H9 (cell line): ENCODE data around the gene HEATR1. TPM values are rescaled to one million over a fixed set of nuclear protein-coding genes. Genes with fewer than 3 reads are reported as not detected.

Experiments
- DNase-seq: peaks from one replicate; pipeline ENCODE4 v3.0.0-alpha.2; 2017
- H2AFZ ChIP-seq: one replicate; pipeline ENCODE4 v1.6.1; 2013; ENCODE audit warnings: mild to moderate bottlenecking, low read length, control low read depth, moderate library complexity
- H2AK5ac ChIP-seq: 2 replicates; pipeline ENCODE4 v1.6.1; 2013; ENCODE audit warnings: low read length, control low read depth, mixed read lengths; ENCODE audit not compliant: insufficient read length
- H2BK120ac ChIP-seq: one replicate; pipeline ENCODE4 v1.6.1; 2013; ENCODE audit warnings: low read depth, mild to moderate bottlenecking, low read length, control low read depth, inconsistent platforms; ENCODE audit not compliant: poor library complexity, severe bottlenecking
- H2BK12ac ChIP-seq: 2 replicates; pipeline ENCODE4 v1.6.1; 2013; ENCODE audit warnings: low read length, control low read depth, mixed read lengths, low read depth; ENCODE audit not compliant: insufficient read length
- H2BK15ac ChIP-seq: 2 replicates; pipeline ENCODE4 v1.6.1; 2013; ENCODE audit warnings: low read depth, low read length, control low read depth
- H2BK20ac ChIP-seq: one replicate; pipeline ENCODE4 v1.6.1; 2013; ENCODE audit warnings: low read depth, mild to moderate bottlenecking, low read length, control low read depth, inconsistent platforms; ENCODE audit not compliant: poor library complexity, severe bottlenecking
- H2BK5ac ChIP-seq: 2 replicates; pipeline ENCODE4 v1.6.1; 2013; ENCODE audit warnings: low read length, control low read depth, mixed read lengths; ENCODE audit not compliant: insufficient read length
- H3K14ac ChIP-seq: 2 replicates; pipeline ENCODE4 v1.6.1; 2013; ENCODE audit warnings: low read length, control low read depth; ENCODE audit not compliant: insufficient read depth
- H3K18ac ChIP-seq: 2 replicates; pipeline ENCODE4 v1.6.1; 2013; ENCODE audit warnings: low read depth, mild to moderate bottlenecking, mixed read lengths, low read length, control low read depth; ENCODE audit not compliant: insufficient read length
- H3K23ac ChIP-seq: 2 replicates; pipeline ENCODE4 v1.6.1; 2013; ENCODE audit warnings: low read length, control low read depth, mixed read lengths, low read depth; ENCODE audit not compliant: insufficient read length
- H3K23me2 ChIP-seq: 2 replicates; pipeline ENCODE4 v1.6.1; 2013; ENCODE audit warnings: low read depth, mild to moderate bottlenecking, mixed read lengths, low read length, control low read depth; ENCODE audit not compliant: insufficient read length, poor library complexity, severe bottlenecking
- H3K27ac ChIP-seq: 2 replicates; pipeline ENCODE4 v1.5.1; 2013; ENCODE audit warnings: low read length, control low read depth, mixed read lengths, low read depth; ENCODE audit not compliant: insufficient read length
- H3K27me3 ChIP-seq: 2 replicates; pipeline ENCODE4 v1.6.1; 2013; ENCODE audit warnings: low read length, control low read depth, inconsistent platforms; ENCODE audit not compliant: insufficient read depth
- H3K4ac ChIP-seq: 2 replicates; pipeline ENCODE4 v1.6.1; 2013; ENCODE audit warnings: low read depth, mild to moderate bottlenecking, control low read depth, inconsistent platforms, low read length, moderate library complexity
- H3K4me1 ChIP-seq: 2 replicates; pipeline ENCODE4 v1.6.1; 2013; ENCODE audit warnings: low read length, control low read depth, inconsistent platforms; ENCODE audit not compliant: insufficient read depth
- H3K4me2 ChIP-seq: 2 replicates; pipeline ENCODE4 v1.6.1; 2013; ENCODE audit warnings: low read length, control low read depth, mixed read lengths; ENCODE audit not compliant: insufficient read length, insufficient read depth
- H3K56ac ChIP-seq: 2 replicates; pipeline ENCODE4 v1.6.1; 2013; ENCODE audit warnings: low read depth, mild to moderate bottlenecking, mixed read lengths, low read length, control low read depth; ENCODE audit not compliant: insufficient read length
- H3K79me1 ChIP-seq: 2 replicates; pipeline ENCODE4 v1.6.1; 2013; ENCODE audit warnings: low read depth, mild to moderate bottlenecking, moderate library complexity, low read length, control low read depth, inconsistent platforms; ENCODE audit not compliant: insufficient read depth, poor library complexity, severe bottlenecking
- H3K79me2 ChIP-seq: 2 replicates; pipeline ENCODE4 v1.6.1; 2013; ENCODE audit warnings: low read length, control low read depth, inconsistent platforms; ENCODE audit not compliant: insufficient read depth
- H3K9ac ChIP-seq: 2 replicates; pipeline ENCODE4 v1.6.1; 2013; ENCODE audit warnings: low read length, control low read depth, mixed read lengths; ENCODE audit not compliant: insufficient read length; ENCODE audit errors: extremely low read depth
- H3K9me3 ChIP-seq: one replicate; pipeline ENCODE4 v1.6.1; 2013; ENCODE audit warnings: low read depth, low read length, inconsistent platforms; ENCODE audit not compliant: control insufficient read depth
- H3T11ph ChIP-seq: one replicate; pipeline ENCODE4 v1.6.1; 2013; ENCODE audit warnings: mild to moderate bottlenecking, low read length, control low read depth, inconsistent platforms
- H4K20me1 ChIP-seq: one replicate; pipeline ENCODE4 v1.6.1; 2013; ENCODE audit not compliant: control insufficient read depth, insufficient read length, insufficient read depth
- H4K5ac ChIP-seq: 2 replicates; pipeline ENCODE4 v1.6.1; 2013; ENCODE audit warnings: low read depth, mild to moderate bottlenecking, mixed read lengths, low read length, control low read depth; ENCODE audit not compliant: insufficient read length
- H4K8ac ChIP-seq: replicated peaks from 2 replicates; pipeline ENCODE4 v1.6.1; 2013; ENCODE audit warnings: low read length, control low read depth, mixed read lengths, low read depth; ENCODE audit not compliant: insufficient read length
- H4K91ac ChIP-seq: 2 replicates; pipeline ENCODE4 v1.6.1; 2013; ENCODE audit warnings: low read depth, mild to moderate bottlenecking, moderate library complexity, mixed read lengths, low read length, control low read depth; ENCODE audit not compliant: insufficient read length
- H3K27ac Mint-ChIP-seq, 3 experiments: 2 replicates in 2 of 3; 3 replicates in 1 of 3; pipeline ENCODE4 v1.8.0; 2020 to 2021; ENCODE audit warnings: mixed read lengths in 3 of 3, mild to moderate bottlenecking in 1 of 3, moderate library complexity in 1 of 3
- H3K27me3 Mint-ChIP-seq: 2 replicates; pipeline ENCODE4 v1.8.0; 2021; ENCODE audit warnings: low read depth, mild to moderate bottlenecking, moderate library complexity, mixed read lengths
- H3K36me3 Mint-ChIP-seq, 3 experiments: 2 replicates in 2 of 3; 3 replicates in 1 of 3; pipeline ENCODE4 v1.8.0; 2020 to 2021; ENCODE audit warnings: low read depth in 3 of 3, mixed read lengths in 3 of 3; ENCODE audit not compliant: insufficient read depth in 1 of 3
- H3K4me1 Mint-ChIP-seq, 2 experiments: 2 replicates each; pipeline ENCODE4 v1.8.0; 2020; ENCODE audit warnings: mixed read lengths in 2 of 2
- H3K4me3 Mint-ChIP-seq, 2 experiments: 2 replicates in 1 of 2; 3 replicates in 1 of 2; pipeline ENCODE4 v1.8.0; 2020 to 2021; ENCODE audit warnings: mild to moderate bottlenecking in 2 of 2, mixed read lengths in 2 of 2, moderate library complexity in 1 of 2
- H3K9me3 Mint-ChIP-seq, 2 experiments: 2 replicates in 1 of 2; 3 replicates in 1 of 2; pipeline ENCODE4 v1.8.0; 2020; ENCODE audit warnings: mild to moderate bottlenecking in 2 of 2, mixed read lengths in 2 of 2, moderate library complexity in 1 of 2
- WGBS: extraction: QIAGEN DNeasy Blood & Tissue Kit; methylation state at CpG from one replicate; pipeline ENCODE4 v1.1.7; 2013; ENCODE audit warnings: missing lambda C conversion rate, low lambda C conversion rate, mixed read lengths; ENCODE audit not compliant: insufficient read length; ENCODE audit errors: extremely low coverage; 5-methylcytosine and 5-hydroxymethylcytosine counted together
- total RNA-seq: library from RNA; stranded (reverse); gene quantifications from 2 replicates; pipeline ENCODE4 v1.2.1, GENCODE V29; 2021
- TF ChIP-seq, protein P1 (sequence below): fragments of 200-600 bp; sonication (generic); conservative IDR thresholded peaks from 3 replicates; pipeline ENCODE4 v1.8.0; 2021; ENCODE audit warnings: antibody characterized with exemption, mild to moderate bottlenecking

The HEATR1 gene
- total RNA-seq, 1 experiment from 2014 or later = 88.2 TPM

DNA sequence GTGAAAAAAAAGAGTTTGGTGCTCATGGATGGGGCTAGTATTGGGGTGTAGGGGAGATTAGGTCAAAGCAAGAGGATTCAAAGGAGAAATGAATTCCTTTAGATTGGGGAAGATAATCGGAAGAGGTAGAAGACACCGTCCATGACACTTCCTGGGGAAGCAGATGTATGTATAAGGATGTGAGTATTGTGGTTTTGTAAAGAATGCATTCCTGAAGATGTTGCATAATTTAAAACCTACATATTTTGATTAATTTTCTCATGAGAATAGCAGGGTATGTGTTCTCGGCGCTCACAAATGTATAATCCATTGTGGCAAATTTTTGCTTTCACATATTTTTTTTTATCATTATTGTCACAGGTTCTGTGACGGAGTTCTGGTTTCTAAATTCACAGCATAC, 86.0 kb downstream of the HEATR1 start:
- no peak for DNase-seq
- Mint-ChIP-seq H3K4me1 (peaks cover 12 to 13% of the 10 kb centered on the region in 2 experiments), H3K27ac (no peak overlapping the region), H3K27me3 (peaks cover 6% of the 10 kb centered on the region), H3K9me3 (no peaks in the 10 kb centered on the region), H3K4me3 (no peak overlapping the region), H3K36me3 (no peaks in the 10 kb centered on the region)
- H4K8ac ChIP-seq = no peak overlapping the region
- H2BK120ac ChIP-seq = no peak overlapping the region
- no peak overlapping the region for H3K27ac ChIP-seq
- H4K5ac ChIP-seq = no peak overlapping the region
- no peak overlapping the region for H3K56ac ChIP-seq
- no CpG with 5 or more reads among the region's 5 CpGs for WGBS
- H2BK15ac ChIP-seq = no peak overlapping the region
- H3K9ac ChIP-seq = no peak overlapping the region
- H3K4ac ChIP-seq = no peak overlapping the region
- H3K27me3 ChIP-seq = no peaks in the 10 kb centered on the region
- H3K14ac ChIP-seq = no peak overlapping the region
- H4K91ac ChIP-seq = no peak overlapping the region
- H3T11ph ChIP-seq = no peak overlapping the region
- H2BK20ac ChIP-seq = no peak overlapping the region
- no peaks in the 10 kb centered on the region for H3K9me3 ChIP-seq
- no peak overlapping the region for H2AK5ac ChIP-seq
- H2BK5ac ChIP-seq = no peak overlapping the region
- TF ChIP-seq, protein P1, sequence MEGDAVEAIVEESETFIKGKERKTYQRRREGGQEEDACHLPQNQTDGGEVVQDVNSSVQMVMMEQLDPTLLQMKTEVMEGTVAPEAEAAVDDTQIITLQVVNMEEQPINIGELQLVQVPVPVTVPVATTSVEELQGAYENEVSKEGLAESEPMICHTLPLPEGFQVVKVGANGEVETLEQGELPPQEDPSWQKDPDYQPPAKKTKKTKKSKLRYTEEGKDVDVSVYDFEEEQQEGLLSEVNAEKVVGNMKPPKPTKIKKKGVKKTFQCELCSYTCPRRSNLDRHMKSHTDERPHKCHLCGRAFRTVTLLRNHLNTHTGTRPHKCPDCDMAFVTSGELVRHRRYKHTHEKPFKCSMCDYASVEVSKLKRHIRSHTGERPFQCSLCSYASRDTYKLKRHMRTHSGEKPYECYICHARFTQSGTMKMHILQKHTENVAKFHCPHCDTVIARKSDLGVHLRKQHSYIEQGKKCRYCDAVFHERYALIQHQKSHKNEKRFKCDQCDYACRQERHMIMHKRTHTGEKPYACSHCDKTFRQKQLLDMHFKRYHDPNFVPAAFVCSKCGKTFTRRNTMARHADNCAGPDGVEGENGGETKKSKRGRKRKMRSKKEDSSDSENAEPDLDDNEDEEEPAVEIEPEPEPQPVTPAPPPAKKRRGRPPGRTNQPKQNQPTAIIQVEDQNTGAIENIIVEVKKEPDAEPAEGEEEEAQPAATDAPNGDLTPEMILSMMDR = no peak
- no peak overlapping the region for H2AFZ ChIP-seq
- H3K79me2 ChIP-seq = no peaks in the 10 kb centered on the region
- H3K18ac ChIP-seq = no peak overlapping the region
- H2BK12ac ChIP-seq = no peak overlapping the region
- no peaks in the 10 kb centered on the region for H3K79me1 ChIP-seq
- no peak overlapping the region for H3K4me2 ChIP-seq
- H3K23me2 ChIP-seq = peaks cover under 1% of the 10 kb centered on the region
- H4K20me1 ChIP-seq = no peaks in the 10 kb centered on the region
- no peaks in the 10 kb centered on the region for H3K4me1 ChIP-seq
- no peak overlapping the region for H3K23ac ChIP-seq
